Neural crest cell (in vitro differentiated cells): ENCODE data around the gene C15orf39. TPM values are rescaled to one million over a fixed set of nuclear protein-coding genes. Genes with fewer than 3 reads are reported as not detected.
A peak's percentile ranks its signal among the peaks of the same experiment; 100 is the strongest.

Source experiments
- DNase-seq: peaks from one replicate; pipeline ENCODE4 v3.0.0; 2021; ENCODE audit warnings: low read depth, mixed read lengths, low spot score
- H3K27ac Mint-ChIP-seq: one replicate; pipeline ENCODE4 v1.8.0; 2021; ENCODE audit warnings: mild to moderate bottlenecking, mixed read lengths; ENCODE audit not compliant: unreplicated experiment
- H3K27me3 Mint-ChIP-seq: 2 replicates; pipeline ENCODE4 v1.8.0; 2021; ENCODE audit warnings: low read depth, mild to moderate bottlenecking, mixed read lengths
- H3K36me3 Mint-ChIP-seq: 2 replicates; pipeline ENCODE4 v1.8.0; 2021; ENCODE audit warnings: low read depth, mild to moderate bottlenecking, mixed read lengths
- H3K4me1 Mint-ChIP-seq: 2 replicates; pipeline ENCODE4 v1.8.0; 2021; ENCODE audit warnings: mixed read lengths
- H3K4me3 Mint-ChIP-seq: one replicate; pipeline ENCODE4 v1.8.0; 2021; ENCODE audit warnings: mild to moderate bottlenecking, mixed read lengths
- H3K9me3 Mint-ChIP-seq: 2 replicates; pipeline ENCODE4 v1.8.0; 2021; ENCODE audit warnings: mixed read lengths
- total RNA-seq: library from RNA; stranded (reverse); gene quantifications from 2 replicates; pipeline ENCODE4 v1.2.1, GENCODE V29; 2021
- TF ChIP-seq, protein P1 (sequence below): fragments of 200-600 bp; sonication (generic); conservative IDR thresholded peaks from 2 replicates; pipeline ENCODE4 v1.5.0; 2021; ENCODE audit warnings: antibody characterized with exemption, mild to moderate bottlenecking

Gene C15orf39
- total RNA-seq, 1 donor from 2014 or later = 29.5 TPM

- no peak overlapping the region for H3K4me3 Mint-ChIP-seq
Observed at GRCh38 chr15:75195122-75195765, 6.4 kb upstream of the C15orf39 start.

GRCh38 chr15:75195766-75196241 lies 5.9 kb upstream of the C15orf39 start:
- Mint-ChIP-seq H3K9me3 (no peaks in the 10 kb centered on the region), H3K27me3 (peaks cover 14% of the 10 kb centered on the region), H3K4me1 (peaks cover 17% of the 10 kb centered on the region), H3K36me3 (no peaks in the 10 kb centered on the region), H3K27ac (no peak overlapping the region), H3K4me3 (no peak overlapping the region)
- TF ChIP-seq, protein P1, sequence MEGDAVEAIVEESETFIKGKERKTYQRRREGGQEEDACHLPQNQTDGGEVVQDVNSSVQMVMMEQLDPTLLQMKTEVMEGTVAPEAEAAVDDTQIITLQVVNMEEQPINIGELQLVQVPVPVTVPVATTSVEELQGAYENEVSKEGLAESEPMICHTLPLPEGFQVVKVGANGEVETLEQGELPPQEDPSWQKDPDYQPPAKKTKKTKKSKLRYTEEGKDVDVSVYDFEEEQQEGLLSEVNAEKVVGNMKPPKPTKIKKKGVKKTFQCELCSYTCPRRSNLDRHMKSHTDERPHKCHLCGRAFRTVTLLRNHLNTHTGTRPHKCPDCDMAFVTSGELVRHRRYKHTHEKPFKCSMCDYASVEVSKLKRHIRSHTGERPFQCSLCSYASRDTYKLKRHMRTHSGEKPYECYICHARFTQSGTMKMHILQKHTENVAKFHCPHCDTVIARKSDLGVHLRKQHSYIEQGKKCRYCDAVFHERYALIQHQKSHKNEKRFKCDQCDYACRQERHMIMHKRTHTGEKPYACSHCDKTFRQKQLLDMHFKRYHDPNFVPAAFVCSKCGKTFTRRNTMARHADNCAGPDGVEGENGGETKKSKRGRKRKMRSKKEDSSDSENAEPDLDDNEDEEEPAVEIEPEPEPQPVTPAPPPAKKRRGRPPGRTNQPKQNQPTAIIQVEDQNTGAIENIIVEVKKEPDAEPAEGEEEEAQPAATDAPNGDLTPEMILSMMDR = no peak
- no peak for DNase-seq

More at GRCh38 chr15:75195122-75195765, 6.4 kb upstream of the C15orf39 start:
- no peaks in the 10 kb centered on the region for H3K36me3 Mint-ChIP-seq
- H3K27ac Mint-ChIP-seq = no peak overlapping the region
- no peaks in the 10 kb centered on the region for H3K9me3 Mint-ChIP-seq
- H3K4me1 Mint-ChIP-seq = peaks cover 15% of the 10 kb centered on the region
- TF ChIP-seq, protein P1 = no peak
- DNase-seq = peak; percentile 46
- H3K27me3 Mint-ChIP-seq = peaks cover 10% of the 10 kb centered on the region

DNA sequence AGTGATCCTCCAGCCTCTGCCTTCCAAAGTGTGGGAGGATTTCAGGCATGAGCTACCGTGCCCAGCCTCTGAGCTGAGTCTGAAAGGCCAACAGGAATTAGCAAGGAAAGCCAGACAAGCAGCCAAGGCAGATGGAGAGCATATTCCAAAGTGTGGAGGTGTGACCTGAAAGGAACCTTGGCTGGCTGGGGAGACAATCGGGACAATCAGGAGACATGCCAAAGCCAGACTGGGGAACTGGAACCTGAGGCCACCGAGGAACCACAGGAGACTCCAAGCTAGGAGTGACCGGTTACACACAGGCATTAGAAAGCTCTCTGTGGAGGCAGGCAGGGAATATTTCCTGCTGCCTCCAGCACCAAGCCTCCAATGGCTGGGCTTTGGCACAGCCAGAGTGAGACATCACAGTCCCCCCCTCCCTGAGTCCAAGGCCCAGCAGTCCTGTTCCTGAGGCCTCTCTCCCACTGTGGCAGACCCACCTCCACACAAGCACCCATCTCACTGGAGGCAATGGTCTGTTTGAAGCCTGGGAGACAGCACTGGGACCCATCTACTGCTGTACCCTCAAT lies 4.5 kb upstream of the C15orf39 start:
- Mint-ChIP-seq H3K27me3 (peaks cover 20% of the 10 kb centered on the region), H3K4me1 (peaks cover 24% of the 10 kb centered on the region), H3K27ac (no peak overlapping the region), H3K4me3 (peak overlapping the region; percentile 31), H3K9me3 (no peaks in the 10 kb centered on the region), H3K36me3 (no peaks in the 10 kb centered on the region)
- DNase-seq = no peak
- TF ChIP-seq, protein P1 = no peak

DNA sequence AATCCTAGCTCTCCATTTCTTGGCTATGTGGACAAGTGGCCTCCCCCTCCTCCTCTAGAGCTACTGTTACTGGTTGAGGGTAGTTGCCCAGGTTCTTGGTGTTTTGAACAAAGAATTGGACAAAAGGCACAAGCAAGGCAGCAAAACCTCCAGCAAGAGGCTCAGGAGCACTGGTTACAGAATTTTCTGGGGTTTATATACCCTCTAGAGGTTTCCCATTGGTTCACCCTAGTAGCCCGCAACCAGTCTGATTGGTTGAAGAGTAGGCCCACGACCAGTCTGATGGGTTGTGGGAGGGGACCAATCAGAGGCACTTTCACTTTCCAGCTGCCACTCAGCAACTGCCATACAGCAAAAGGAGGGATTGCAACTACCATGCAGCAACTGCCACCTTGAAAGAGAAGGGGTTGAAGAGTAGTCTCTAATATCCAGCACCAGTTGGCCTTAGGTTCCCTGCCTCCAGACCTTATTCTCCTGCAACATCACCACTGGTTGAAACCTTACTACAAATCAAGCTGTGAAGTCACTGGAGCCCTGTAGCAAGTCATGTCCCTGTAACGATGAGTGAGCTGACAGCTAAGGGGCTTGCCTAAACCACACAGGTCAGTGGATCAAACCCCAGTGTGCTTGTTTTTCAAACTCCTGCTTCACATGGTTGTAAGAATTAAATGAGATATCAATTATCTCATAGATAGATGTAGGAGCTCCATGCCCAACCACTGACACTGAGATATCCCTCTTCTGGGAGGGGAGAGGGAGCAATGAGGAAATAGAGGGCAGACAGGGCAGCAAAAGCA lies 2.9 kb upstream of the C15orf39 start:
- H3K36me3 Mint-ChIP-seq = no peaks in the 10 kb centered on the region
- H3K4me1 Mint-ChIP-seq = peaks cover 25% of the 10 kb centered on the region
- TF ChIP-seq, protein P1 = no peak
- peak overlapping the region; percentile 93 for H3K4me3 Mint-ChIP-seq
- DNase-seq = no peak
- H3K27me3 Mint-ChIP-seq = peaks cover 23% of the 10 kb centered on the region
- H3K9me3 Mint-ChIP-seq = no peaks in the 10 kb centered on the region
- no peak overlapping the region for H3K27ac Mint-ChIP-seq

GRCh38 chr15:75199357-75199940 lies 2.2 kb upstream of the C15orf39 start:
- Mint-ChIP-seq H3K4me1 (peaks cover 30% of the 10 kb centered on the region), H3K9me3 (no peaks in the 10 kb centered on the region), H3K27ac (no peak overlapping the region), H3K27me3 (peaks cover 23% of the 10 kb centered on the region), H3K4me3 (peak overlapping the region; percentile 93), H3K36me3 (no peaks in the 10 kb centered on the region)
- no peak for DNase-seq
- TF ChIP-seq, protein P1 = no peak
